HCT116 (cell line): ENCODE measurements around the gene PTPN2. TPM values are rescaled to one million over a fixed set of nuclear protein-coding genes. Genes with fewer than 3 reads are reported as not detected.

ENCODE experiments used
- ATAC-seq: fragments of 200-7000 bp; cut with Tn5 transposase; 2 replicates; pipeline ENCODE4 v1.9.1; 2020; ENCODE audit warnings: mild to moderate bottlenecking, moderate library complexity
- BruUV-seq: library from RNA; stranded (reverse); fragments of 400-500 nt; replicated peaks from 2 replicates; lab custom pipeline; 2021; lab: Mats Ljungman, UMichigan
- CTCF ChIA-PET: fragments of 300-600 bp; sonication (Branson Sonifier 250); formaldehyde crosslinking; loops from one replicate; lab custom pipeline; 2021; ENCODE audit warnings: antibody characterized with exemption; lab: Charles Lee
- POLR2A ChIA-PET: fragments of 300-600, 350-600 bp; sonication (Branson Sonifier 250); formaldehyde crosslinking; loops from one replicate; lab custom pipeline; 2021; ENCODE audit warnings: antibody characterized with exemption; lab: Charles Lee
- RAD21 ChIA-PET, 2 experiments: fragments of 300-600 bp; sonication (Branson Sonifier 250); formaldehyde crosslinking; loops; one replicate each; lab custom pipeline; 2023; ENCODE audit warnings: low total read pairs in 2 of 2; ENCODE audit not compliant: uncharacterized antibody in 2 of 2, unreplicated experiment in 2 of 2, low non-redundant PET in 1 of 2; lab: Charles Lee
- DNase-seq: peaks from one replicate; pipeline ENCODE4 v3.0.0-alpha.2; 2010; ENCODE audit warnings: low read depth, low spot score
- H2AFZ ChIP-seq: fragments of 200-600 bp; shearing (Covaris generic), sonication (generic); 2 replicates; pipeline ENCODE4 v1.6.1; 2017; ENCODE audit warnings: low read depth, mixed run types, mixed read lengths, antibody characterized with exemption, low read length; ENCODE audit not compliant: poor library complexity, severe bottlenecking
- H3K27ac ChIP-seq: 2 replicates; pipeline ENCODE4 v1.5.1; 2012; ENCODE audit warnings: low read depth, low read length
- H3K27me3 ChIP-seq: fragments of 200-600 bp; sonication (generic); 2 replicates; pipeline ENCODE4 v1.6.1; 2016; ENCODE audit warnings: mixed run types, low read length, mixed read lengths; ENCODE audit not compliant: insufficient read depth
- H3K36me3 ChIP-seq, 2 experiments: fragments of 200-500 bp in 1 of 2; fragments of 200-600 bp in 1 of 2; sonication (Bioruptor generic) in 1 of 2; sonication (generic) in 1 of 2; 2 replicates each; pipeline versions ENCODE4 v1.5.1 to v1.6.1; 2014 to 2016; ENCODE audit warnings: low read length in 2 of 2, inconsistent platforms in 1 of 2, mixed read lengths in 1 of 2, mixed run types in 1 of 2; ENCODE audit not compliant: insufficient read depth in 2 of 2, control insufficient read depth in 1 of 2
- H3K4me1 ChIP-seq, 2 experiments: fragments of 200-600 bp in 1 of 2; sonication (generic) in 1 of 2; 2 replicates each; pipeline versions ENCODE4 v1.5.1 to v1.6.1; 2012 to 2017; ENCODE audit warnings: low read length in 2 of 2, inconsistent platforms in 1 of 2, mild to moderate bottlenecking in 1 of 2, mixed read lengths in 1 of 2, mixed run types in 1 of 2, moderate library complexity in 1 of 2; ENCODE audit not compliant: insufficient read depth in 2 of 2, control insufficient read depth in 1 of 2
- H3K4me2 ChIP-seq: fragments of 200-600 bp; sonication (generic); 2 replicates; pipeline ENCODE4 v1.6.1; 2017; ENCODE audit warnings: mixed run types, low read length, mixed read lengths
- H3K4me3 ChIP-seq, 2 experiments: fragments of 200-600 bp in 1 of 2; sonication (generic) in 1 of 2; replicated peaks in 1 of 2; 2 replicates each; pipeline ENCODE4 v1.5.1; 2011 to 2016; ENCODE audit warnings: low read length in 2 of 2, control low read depth in 1 of 2, low read depth in 1 of 2, mild to moderate bottlenecking in 1 of 2, mixed read lengths in 1 of 2, mixed run types in 1 of 2
- H3K79me2 ChIP-seq: fragments of 200-600 bp; sonication (generic); 2 replicates; pipeline ENCODE4 v1.6.1; 2017; ENCODE audit warnings: mild to moderate bottlenecking, mixed run types, low read length, moderate library complexity, mixed read lengths; ENCODE audit not compliant: insufficient read depth
- H3K9ac ChIP-seq: fragments of 200-600 bp; sonication (generic); 2 replicates; pipeline ENCODE4 v1.6.1; 2016; ENCODE audit warnings: low read length, mixed read lengths
- H3K9me2 ChIP-seq: fragments of 200-600 bp; sonication (generic), shearing (Covaris generic); 2 replicates; pipeline ENCODE4 v1.6.1; 2017; ENCODE audit warnings: mixed run types, mild to moderate bottlenecking, moderate library complexity; ENCODE audit not compliant: insufficient read depth
- H3K9me3 ChIP-seq, 2 experiments: fragments of 200-500 bp in 1 of 2; fragments of 200-600 bp in 1 of 2; sonication (Bioruptor generic) in 1 of 2; sonication (generic) in 1 of 2; 2 replicates each; pipeline ENCODE4 v1.6.1; 2014 to 2017; ENCODE audit warnings: low read length in 2 of 2, mixed read lengths in 2 of 2, inconsistent platforms in 1 of 2, low read depth in 1 of 2, mild to moderate bottlenecking in 1 of 2, mixed run types in 1 of 2, moderate library complexity in 1 of 2; ENCODE audit not compliant: control insufficient read depth in 1 of 2, insufficient read depth in 1 of 2
- H4K20me1 ChIP-seq: fragments of 200-600 bp; sonication (generic), shearing (Covaris generic); 2 replicates; pipeline ENCODE4 v1.6.1; 2017; ENCODE audit warnings: mixed run types, mild to moderate bottlenecking, moderate library complexity; ENCODE audit not compliant: insufficient read depth
- CBX3 ChIP-seq: IDR thresholded peaks from 2 replicates; pipeline ENCODE4 v1.6.1; 2012; ENCODE audit warnings: low read depth
- CEBPB ChIP-seq: IDR thresholded peaks from 2 replicates; pipeline ENCODE4 v1.6.1; 2012; ENCODE audit warnings: low read depth
- JUND ChIP-seq: IDR thresholded peaks from 2 replicates; pipeline ENCODE4 v1.6.1; 2012
- SIN3A ChIP-seq: IDR thresholded peaks from 2 replicates; pipeline ENCODE4 v1.6.1; 2012; ENCODE audit warnings: low read depth
- SRF ChIP-seq: IDR thresholded peaks from 2 replicates; pipeline ENCODE4 v1.6.1; 2012; ENCODE audit warnings: low read depth
- ZFX ChIP-seq: fragments of 450-650 bp; IDR thresholded peaks from 2 replicates; pipeline ENCODE4 v1.6.1; 2017
- intact Hi-C: fragments of 100-400 bp; cut with micrococcal nuclease; formaldehyde crosslinking; loops from 2 replicates; pipeline ENCODE4 v1.10.0; 2022
- total RNA-seq: library from RNA; stranded (reverse); gene quantifications from one replicate; pipeline ENCODE4 v1.2.1, GENCODE V29; 2021; ENCODE audit not compliant: unreplicated experiment
- TF ChIP-seq, protein P1 (sequence below): IDR thresholded peaks from 2 replicates; pipeline ENCODE4 v1.6.1; 2012; ENCODE audit warnings: low read depth

The PTPN2 gene
- total RNA-seq, 1 experiment from 2014 or later: 50.3 TPM

DNA sequence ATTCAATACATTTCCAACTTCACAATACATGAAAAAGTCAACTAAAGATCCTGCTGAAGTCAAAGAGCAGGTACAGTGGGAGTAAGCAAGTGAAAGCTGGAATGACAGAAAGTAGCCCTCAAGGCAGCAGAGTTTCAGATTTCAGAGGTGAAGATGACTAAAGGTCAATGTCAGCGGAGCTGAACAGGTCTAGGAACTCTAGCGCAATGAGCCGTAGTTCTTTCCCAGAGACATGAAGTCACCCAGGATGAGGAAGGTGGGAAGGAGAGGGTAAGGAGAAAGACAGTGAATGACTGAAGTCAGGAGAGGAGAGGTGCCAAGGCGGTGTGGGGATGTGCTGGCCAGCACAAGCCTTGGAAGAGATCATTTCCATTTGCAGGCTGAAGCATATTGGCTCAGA is 28.1 kb downstream of the PTPN2 start:
- H3K27ac ChIP-seq: no peak overlapping the region
- no peak overlapping the region for H2AFZ ChIP-seq
- H3K4me1 ChIP-seq: no peaks in the 10 kb centered on the region; a peak in 1 of 4 replicates
- intact Hi-C loops: loop anchor here (10.0 kb wide), 1 partner anchor 49 kb away; no protein-coding TSS in a partner anchor
- no peaks in the 10 kb centered on the region for H3K9me3 ChIP-seq
- peaks cover 79% of the 10 kb centered on the region for H3K79me2 ChIP-seq
- BruUV-seq: no TSS peak
- H3K4me3 ChIP-seq: no peak overlapping the region
- RAD21 ChIA-PET: no interaction called here
- no peaks in the 10 kb centered on the region for H3K9me2 ChIP-seq
- TF ChIP-seq, protein P1, sequence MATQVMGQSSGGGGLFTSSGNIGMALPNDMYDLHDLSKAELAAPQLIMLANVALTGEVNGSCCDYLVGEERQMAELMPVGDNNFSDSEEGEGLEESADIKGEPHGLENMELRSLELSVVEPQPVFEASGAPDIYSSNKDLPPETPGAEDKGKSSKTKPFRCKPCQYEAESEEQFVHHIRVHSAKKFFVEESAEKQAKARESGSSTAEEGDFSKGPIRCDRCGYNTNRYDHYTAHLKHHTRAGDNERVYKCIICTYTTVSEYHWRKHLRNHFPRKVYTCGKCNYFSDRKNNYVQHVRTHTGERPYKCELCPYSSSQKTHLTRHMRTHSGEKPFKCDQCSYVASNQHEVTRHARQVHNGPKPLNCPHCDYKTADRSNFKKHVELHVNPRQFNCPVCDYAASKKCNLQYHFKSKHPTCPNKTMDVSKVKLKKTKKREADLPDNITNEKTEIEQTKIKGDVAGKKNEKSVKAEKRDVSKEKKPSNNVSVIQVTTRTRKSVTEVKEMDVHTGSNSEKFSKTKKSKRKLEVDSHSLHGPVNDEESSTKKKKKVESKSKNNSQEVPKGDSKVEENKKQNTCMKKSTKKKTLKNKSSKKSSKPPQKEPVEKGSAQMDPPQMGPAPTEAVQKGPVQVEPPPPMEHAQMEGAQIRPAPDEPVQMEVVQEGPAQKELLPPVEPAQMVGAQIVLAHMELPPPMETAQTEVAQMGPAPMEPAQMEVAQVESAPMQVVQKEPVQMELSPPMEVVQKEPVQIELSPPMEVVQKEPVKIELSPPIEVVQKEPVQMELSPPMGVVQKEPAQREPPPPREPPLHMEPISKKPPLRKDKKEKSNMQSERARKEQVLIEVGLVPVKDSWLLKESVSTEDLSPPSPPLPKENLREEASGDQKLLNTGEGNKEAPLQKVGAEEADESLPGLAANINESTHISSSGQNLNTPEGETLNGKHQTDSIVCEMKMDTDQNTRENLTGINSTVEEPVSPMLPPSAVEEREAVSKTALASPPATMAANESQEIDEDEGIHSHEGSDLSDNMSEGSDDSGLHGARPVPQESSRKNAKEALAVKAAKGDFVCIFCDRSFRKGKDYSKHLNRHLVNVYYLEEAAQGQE: no peak
- no peak for TF ChIP-seq CBX3
- TF ChIP-seq SRF: no peak
- TF ChIP-seq SIN3A: no peak
- no peak for TF ChIP-seq JUND
- TF ChIP-seq CEBPB: no peak
- no peak for TF ChIP-seq ZFX
- H3K9ac ChIP-seq: no peak overlapping the region
- DNase-seq (no peak), ATAC-seq (no peak)
- POLR2A ChIA-PET: no interaction called here
- no peak overlapping the region for H3K4me2 ChIP-seq
- CTCF ChIA-PET: no interaction called here
- H4K20me1 ChIP-seq: no peaks in the 10 kb centered on the region
- no peaks in the 10 kb centered on the region for H3K36me3 ChIP-seq
- no peaks in the 10 kb centered on the region for H3K27me3 ChIP-seq
